ENCODE measurements around the gene RUSF1. TPM values are rescaled to one million over a fixed set of nuclear protein-coding genes. Genes with fewer than 3 reads are reported as not detected.

The RUSF1 gene
- total RNA-seq, 1 experiment from 2014 or later = 59.3 TPM

DNA sequence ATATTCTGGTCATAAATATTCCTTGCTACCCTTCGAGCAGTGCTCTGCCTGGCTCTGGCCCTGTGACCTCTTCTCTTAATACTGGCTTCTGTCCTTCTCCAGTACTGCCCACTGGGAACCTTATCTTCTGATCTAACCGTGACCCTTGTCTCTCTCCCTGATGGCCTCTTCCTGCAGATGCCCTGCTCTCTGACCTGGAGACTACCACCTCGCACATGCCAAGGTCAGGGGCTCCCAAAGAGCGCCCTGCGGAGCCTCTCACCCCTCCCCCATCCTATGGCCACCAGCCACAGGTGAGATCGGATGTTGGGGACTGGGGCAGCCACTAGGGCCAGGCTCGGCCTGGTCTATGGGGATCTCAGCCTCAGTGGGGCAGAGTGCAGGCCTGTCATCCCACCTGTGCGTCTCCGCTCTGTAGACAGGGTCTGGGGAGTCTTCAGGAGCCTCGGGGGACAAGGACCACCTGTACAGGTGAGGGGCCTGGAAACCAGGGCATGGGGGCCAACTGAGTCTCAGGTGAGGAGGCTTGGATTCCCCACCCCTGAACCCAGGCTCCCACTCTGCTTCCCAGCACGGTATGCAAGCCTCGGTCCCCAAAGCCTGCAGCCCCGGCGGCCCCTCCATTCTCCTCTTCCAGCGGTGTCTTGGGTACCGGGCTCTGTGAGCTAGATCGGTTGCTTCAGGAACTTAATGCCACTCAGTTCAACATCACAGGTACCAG lies 34.8 kb downstream of the RUSF1 start:
- RAD21 ChIA-PET (ENCODE audit: low non-redundant PET in 1 of 2, low total read pairs in 2 of 2, uncharacterized antibody in 2 of 2, unreplicated experiment in 2 of 2) = no interaction called here
- H3K9me2 ChIP-seq (ENCODE audit: insufficient read depth) = no peaks in the 10 kb centered on the region
- DNase-seq (ENCODE audit: low read depth, low spot score) (no peak), ATAC-seq (no peak)
- H4K20me1 ChIP-seq (ENCODE audit: insufficient read depth) = no peaks in the 10 kb centered on the region
- peak overlapping the region; percentile 98; the same call in 1 of the 2 replicates for H3K4me2 ChIP-seq (ENCODE audit: low read length)
- no peaks in the 10 kb centered on the region for H3K36me3 ChIP-seq (ENCODE audit: control insufficient read depth in 1 of 2, insufficient read depth in 2 of 2, low read length in 2 of 2)
- POLR2A ChIA-PET = interaction anchor here (1.0 kb wide), 1 partner anchor 14 kb away, joined by 4 read pairs; the partner anchor contains the start of gene ARMC5
- H3K9me3 ChIP-seq (ENCODE audit: control insufficient read depth in 1 of 2, insufficient read depth in 1 of 2, low read depth in 1 of 2, low read length in 2 of 2) = no peaks in the 10 kb centered on the region
- intact Hi-C loops (cut with micrococcal nuclease) = loop anchor here (5.0 kb wide), 1 partner anchor 224 kb away; no protein-coding TSS in a partner anchor
- H2AFZ ChIP-seq (ENCODE audit: low read depth, low read length, poor library complexity, severe bottlenecking) = no peak overlapping the region
- H3K4me3 ChIP-seq (replicated peaks in 1 of 2; ENCODE audit: low read depth in 1 of 2, low read length in 2 of 2) = no peak overlapping the region
- no TSS peak for BruUV-seq (replicated peaks)
- H3K27me3 ChIP-seq (ENCODE audit: insufficient read depth, low read length) = no peaks in the 10 kb centered on the region
- no peak for TF ChIP-seq YY1 (IDR thresholded peaks at IDR 0.05; ENCODE audit: extremely low read depth, insufficient replicate concordance, low read depth, low read length)
- TF ChIP-seq, protein P1, sequence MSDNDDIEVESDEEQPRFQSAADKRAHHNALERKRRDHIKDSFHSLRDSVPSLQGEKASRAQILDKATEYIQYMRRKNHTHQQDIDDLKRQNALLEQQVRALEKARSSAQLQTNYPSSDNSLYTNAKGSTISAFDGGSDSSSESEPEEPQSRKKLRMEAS (IDR thresholded peaks at IDR 0.05) = no peak
- no peak for TF ChIP-seq POLR2A (IDR thresholded peaks at IDR 0.05; ENCODE audit: borderline replicate concordance, extremely low read depth, insufficient read depth, insufficient read length)
- TF ChIP-seq SP1 (IDR thresholded peaks at IDR 0.05; ENCODE audit: low read depth) = no peak
- TF ChIP-seq, protein P2, sequence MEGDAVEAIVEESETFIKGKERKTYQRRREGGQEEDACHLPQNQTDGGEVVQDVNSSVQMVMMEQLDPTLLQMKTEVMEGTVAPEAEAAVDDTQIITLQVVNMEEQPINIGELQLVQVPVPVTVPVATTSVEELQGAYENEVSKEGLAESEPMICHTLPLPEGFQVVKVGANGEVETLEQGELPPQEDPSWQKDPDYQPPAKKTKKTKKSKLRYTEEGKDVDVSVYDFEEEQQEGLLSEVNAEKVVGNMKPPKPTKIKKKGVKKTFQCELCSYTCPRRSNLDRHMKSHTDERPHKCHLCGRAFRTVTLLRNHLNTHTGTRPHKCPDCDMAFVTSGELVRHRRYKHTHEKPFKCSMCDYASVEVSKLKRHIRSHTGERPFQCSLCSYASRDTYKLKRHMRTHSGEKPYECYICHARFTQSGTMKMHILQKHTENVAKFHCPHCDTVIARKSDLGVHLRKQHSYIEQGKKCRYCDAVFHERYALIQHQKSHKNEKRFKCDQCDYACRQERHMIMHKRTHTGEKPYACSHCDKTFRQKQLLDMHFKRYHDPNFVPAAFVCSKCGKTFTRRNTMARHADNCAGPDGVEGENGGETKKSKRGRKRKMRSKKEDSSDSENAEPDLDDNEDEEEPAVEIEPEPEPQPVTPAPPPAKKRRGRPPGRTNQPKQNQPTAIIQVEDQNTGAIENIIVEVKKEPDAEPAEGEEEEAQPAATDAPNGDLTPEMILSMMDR (IDR thresholded peaks at IDR 0.05 in 2 of 3, conservative IDR thresholded peaks at IDR 0.05 in 1 of 3; ENCODE audit: borderline replicate concordance in 1 of 3, insufficient read depth in 1 of 3, low read depth in 2 of 3, low read length in 2 of 3) = no peak
- no peak for TF ChIP-seq ZNF274 (IDR thresholded peaks at IDR 0.05; ENCODE audit: low read depth, low read length)
- no peak for TF ChIP-seq JUND (IDR thresholded peaks at IDR 0.05)
- TF ChIP-seq TCF7L2 (IDR thresholded peaks at IDR 0.05; ENCODE audit: borderline replicate concordance, extremely low read depth, insufficient read depth, insufficient read length) = no peak
- TF ChIP-seq CEBPB (IDR thresholded peaks at IDR 0.05; ENCODE audit: low read depth) = no peak
- TF ChIP-seq EZH2phosphoT487 (IDR thresholded peaks at IDR 0.05; ENCODE audit: borderline replicate concordance) = no peak
- TF ChIP-seq RAD21 (IDR thresholded peaks at IDR 0.05; ENCODE audit: low read depth) = no peak
- no peak for TF ChIP-seq EZH2 (IDR thresholded peaks at IDR 0.05)
- no peak overlapping the region for H3K9ac ChIP-seq (ENCODE audit: low read length)
- no peaks in the 10 kb centered on the region for H3K79me2 ChIP-seq (ENCODE audit: insufficient read depth, low read length)
- H3K4me1 ChIP-seq (ENCODE audit: control insufficient read depth in 1 of 2, insufficient read depth in 2 of 2, low read length in 2 of 2) = peaks cover 16 to 40% of the 10 kb centered on the region in 2 experiments
- CTCF ChIA-PET = interaction anchor here (0.5 to 1.0 kb wide), 12 partner anchors 8 to 400 kb away, joined by 3 to 32 read pairs (median 3); partner anchors contain the start of genes ARMC5, SLC5A2 and ZNF267
- no peak overlapping the region for H3K27ac ChIP-seq (ENCODE audit: low read depth, low read length)

Measured in HCT116 (cell line).